ENCODE measurements around the gene KL. TPM values are rescaled to one million over a fixed set of nuclear protein-coding genes. Genes with fewer than 3 reads are reported as not detected.

The KL gene
- total RNA-seq, 1 experiment from 2014 or later, result not detected

DNA sequence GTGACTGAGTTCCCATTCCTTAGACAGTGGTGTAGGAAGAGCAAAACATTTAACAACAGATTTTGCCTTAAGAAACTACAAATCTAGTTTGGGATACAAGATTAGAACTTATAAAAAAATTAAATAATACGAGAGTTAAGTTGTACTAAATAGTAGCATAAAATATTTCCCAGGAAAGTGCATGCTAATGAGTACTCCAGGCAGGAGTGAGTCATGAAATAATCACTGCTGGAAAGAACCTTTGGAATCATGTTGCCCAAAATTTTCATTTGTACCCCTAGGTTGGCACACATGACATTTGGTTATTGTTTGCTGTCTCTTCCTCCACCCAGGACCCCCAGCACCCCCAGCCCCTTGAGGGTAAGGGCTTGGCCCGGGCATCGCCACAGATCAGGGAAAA lies 26.3 kb upstream of the KL start (continued):
- TF ChIP-seq, protein P1, sequence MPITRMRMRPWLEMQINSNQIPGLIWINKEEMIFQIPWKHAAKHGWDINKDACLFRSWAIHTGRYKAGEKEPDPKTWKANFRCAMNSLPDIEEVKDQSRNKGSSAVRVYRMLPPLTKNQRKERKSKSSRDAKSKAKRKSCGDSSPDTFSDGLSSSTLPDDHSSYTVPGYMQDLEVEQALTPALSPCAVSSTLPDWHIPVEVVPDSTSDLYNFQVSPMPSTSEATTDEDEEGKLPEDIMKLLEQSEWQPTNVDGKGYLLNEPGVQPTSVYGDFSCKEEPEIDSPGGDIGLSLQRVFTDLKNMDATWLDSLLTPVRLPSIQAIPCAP (CRISPR knock-in tag; IDR thresholded peaks at IDR 0.05), result no peak
- TF ChIP-seq, protein P2, sequence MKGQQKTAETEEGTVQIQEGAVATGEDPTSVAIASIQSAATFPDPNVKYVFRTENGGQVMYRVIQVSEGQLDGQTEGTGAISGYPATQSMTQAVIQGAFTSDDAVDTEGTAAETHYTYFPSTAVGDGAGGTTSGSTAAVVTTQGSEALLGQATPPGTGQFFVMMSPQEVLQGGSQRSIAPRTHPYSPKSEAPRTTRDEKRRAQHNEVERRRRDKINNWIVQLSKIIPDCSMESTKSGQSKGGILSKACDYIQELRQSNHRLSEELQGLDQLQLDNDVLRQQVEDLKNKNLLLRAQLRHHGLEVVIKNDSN (CRISPR knock-in tag; IDR thresholded peaks at IDR 0.05), result no peak
- TF ChIP-seq, protein P3, sequence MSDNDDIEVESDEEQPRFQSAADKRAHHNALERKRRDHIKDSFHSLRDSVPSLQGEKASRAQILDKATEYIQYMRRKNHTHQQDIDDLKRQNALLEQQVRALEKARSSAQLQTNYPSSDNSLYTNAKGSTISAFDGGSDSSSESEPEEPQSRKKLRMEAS (CRISPR knock-in tag; IDR thresholded peaks at IDR 0.05), result no peak
- TF ChIP-seq, protein P4, sequence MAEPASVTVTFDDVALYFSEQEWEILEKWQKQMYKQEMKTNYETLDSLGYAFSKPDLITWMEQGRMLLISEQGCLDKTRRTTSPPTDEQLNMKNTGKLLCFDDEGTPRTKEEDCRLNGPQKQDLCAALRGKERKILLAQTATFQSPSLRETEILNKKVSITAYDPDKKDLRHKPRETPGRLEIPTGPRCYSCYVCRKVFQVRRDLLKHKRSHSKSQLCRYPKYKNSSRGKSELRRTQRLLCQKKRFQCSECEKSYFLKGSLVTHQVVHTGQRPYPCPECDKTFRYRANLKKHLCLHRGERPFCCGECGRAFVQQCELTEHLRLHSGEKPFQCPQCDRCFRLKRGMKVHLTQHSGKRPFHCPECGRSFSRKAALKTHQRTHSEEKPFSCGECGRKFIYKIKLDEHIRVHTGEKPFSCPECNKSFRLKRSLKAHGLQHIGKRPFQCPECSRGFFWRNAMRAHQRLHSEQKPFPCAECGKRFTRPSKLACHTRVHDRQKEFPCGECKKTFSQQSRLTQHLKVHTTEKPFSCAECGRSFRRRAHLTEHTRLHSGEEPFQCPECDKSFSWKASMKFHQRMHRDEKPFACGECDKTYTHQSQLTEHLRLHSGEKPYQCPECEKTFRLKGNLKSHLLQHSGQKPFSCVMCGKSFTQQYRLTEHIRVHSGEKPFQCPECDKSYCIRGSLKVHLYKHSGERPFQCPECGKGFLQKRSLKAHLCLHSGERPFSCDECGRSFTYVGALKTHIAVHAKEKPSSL (CRISPR knock-in tag; conservative IDR thresholded peaks at IDR 0.05), result no peak

DNA sequence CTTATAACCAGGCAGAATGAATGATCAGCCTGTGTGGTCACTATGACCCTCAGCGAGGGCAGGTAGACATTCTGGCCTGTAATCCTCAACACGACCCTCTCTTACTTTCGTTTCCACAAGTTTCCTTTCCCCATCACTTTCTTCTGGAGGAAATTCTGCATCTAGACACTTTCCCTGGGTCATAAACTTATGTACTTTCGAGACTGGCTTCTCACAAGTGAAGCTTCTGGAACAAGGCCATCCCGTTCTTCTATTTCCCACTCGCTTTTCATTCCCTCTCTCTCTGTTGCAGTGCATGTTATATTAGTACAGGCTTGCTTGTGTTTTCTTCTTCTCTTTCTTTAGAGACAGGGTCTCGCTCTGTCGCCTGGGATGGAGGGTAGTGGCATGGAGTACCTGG lies 23.1 kb upstream of the KL start:
- no peak for DNase-seq (ENCODE audit: low spot score)
- Mint-ChIP-seq H3K27ac (no peak overlapping the region), H3K9me3 (no peaks in the 10 kb centered on the region), H3K4me1 (no peaks in the 10 kb centered on the region), H3K36me3 (no peaks in the 10 kb centered on the region), H3K27me3 (ENCODE audit: low read depth) (no peaks in the 10 kb centered on the region), H3K4me3 (no peak overlapping the region)
- TF ChIP-seq, protein P5, sequence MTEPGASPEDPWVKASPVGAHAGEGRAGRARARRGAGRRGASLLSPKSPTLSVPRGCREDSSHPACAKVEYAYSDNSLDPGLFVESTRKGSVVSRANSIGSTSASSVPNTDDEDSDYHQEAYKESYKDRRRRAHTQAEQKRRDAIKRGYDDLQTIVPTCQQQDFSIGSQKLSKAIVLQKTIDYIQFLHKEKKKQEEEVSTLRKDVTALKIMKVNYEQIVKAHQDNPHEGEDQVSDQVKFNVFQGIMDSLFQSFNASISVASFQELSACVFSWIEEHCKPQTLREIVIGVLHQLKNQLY (CRISPR knock-in tag; IDR thresholded peaks at IDR 0.05), result no peak
- TF ChIP-seq JUN (CRISPR knock-in tag; IDR thresholded peaks at IDR 0.05) (no peak), MYBL2 (CRISPR knock-in tag; IDR thresholded peaks at IDR 0.05) (no peak), ZNF219 (CRISPR knock-in tag; IDR thresholded peaks at IDR 0.05; ENCODE audit: borderline replicate concordance) (no peak), GRHL2 (CRISPR knock-in tag; IDR thresholded peaks at IDR 0.05; ENCODE audit: insufficient replicate concordance, severe bottlenecking) (no peak), TEAD4 (CRISPR knock-in tag; IDR thresholded peaks at IDR 0.05) (no peak)
- TF ChIP-seq, protein P6, sequence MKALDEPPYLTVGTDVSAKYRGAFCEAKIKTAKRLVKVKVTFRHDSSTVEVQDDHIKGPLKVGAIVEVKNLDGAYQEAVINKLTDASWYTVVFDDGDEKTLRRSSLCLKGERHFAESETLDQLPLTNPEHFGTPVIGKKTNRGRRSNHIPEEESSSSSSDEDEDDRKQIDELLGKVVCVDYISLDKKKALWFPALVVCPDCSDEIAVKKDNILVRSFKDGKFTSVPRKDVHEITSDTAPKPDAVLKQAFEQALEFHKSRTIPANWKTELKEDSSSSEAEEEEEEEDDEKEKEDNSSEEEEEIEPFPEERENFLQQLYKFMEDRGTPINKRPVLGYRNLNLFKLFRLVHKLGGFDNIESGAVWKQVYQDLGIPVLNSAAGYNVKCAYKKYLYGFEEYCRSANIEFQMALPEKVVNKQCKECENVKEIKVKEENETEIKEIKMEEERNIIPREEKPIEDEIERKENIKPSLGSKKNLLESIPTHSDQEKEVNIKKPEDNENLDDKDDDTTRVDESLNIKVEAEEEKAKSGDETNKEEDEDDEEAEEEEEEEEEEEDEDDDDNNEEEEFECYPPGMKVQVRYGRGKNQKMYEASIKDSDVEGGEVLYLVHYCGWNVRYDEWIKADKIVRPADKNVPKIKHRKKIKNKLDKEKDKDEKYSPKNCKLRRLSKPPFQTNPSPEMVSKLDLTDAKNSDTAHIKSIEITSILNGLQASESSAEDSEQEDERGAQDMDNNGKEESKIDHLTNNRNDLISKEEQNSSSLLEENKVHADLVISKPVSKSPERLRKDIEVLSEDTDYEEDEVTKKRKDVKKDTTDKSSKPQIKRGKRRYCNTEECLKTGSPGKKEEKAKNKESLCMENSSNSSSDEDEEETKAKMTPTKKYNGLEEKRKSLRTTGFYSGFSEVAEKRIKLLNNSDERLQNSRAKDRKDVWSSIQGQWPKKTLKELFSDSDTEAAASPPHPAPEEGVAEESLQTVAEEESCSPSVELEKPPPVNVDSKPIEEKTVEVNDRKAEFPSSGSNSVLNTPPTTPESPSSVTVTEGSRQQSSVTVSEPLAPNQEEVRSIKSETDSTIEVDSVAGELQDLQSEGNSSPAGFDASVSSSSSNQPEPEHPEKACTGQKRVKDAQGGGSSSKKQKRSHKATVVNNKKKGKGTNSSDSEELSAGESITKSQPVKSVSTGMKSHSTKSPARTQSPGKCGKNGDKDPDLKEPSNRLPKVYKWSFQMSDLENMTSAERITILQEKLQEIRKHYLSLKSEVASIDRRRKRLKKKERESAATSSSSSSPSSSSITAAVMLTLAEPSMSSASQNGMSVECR (CRISPR knock-in tag; IDR thresholded peaks at IDR 0.05; ENCODE audit: borderline replicate concordance), result no peak
- ChIA-PET POLR2A (no interaction called here), CTCF (no interaction called here)
- no peak for ATAC-seq

DNA sequence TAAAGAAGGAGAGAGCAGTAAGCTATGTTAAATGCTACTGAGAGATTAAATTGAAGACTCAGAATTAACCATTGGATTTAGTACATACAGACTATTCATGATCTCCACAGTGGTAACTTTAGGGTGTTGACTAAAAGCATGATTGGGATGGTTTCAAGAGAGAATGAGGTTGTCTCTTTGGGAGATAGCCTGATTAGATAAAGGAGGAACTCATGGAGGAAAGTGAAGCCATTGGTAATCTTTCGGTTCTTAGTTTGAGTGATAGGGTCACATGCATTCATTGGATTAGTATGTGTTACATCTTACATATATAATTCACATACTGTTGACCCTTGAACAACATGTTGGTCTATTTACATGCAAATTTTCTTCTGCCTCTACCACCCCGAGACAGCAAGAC lies 18.8 kb upstream of the KL start:
- H3K27me3 Mint-ChIP-seq (ENCODE audit: low read depth), result no peaks in the 10 kb centered on the region
- ATAC-seq (no peak), DNase-seq (ENCODE audit: low spot score) (no peak)
- ChIA-PET CTCF (interaction anchor here (0.6 kb wide), 1 partner anchor 626 kb away, joined by 3 read pairs; no protein-coding TSS in a partner anchor), POLR2A (no interaction called here)
- H3K9me3 Mint-ChIP-seq, result no peaks in the 10 kb centered on the region
- 0 out of 2 replicates have a peak, but pooled peaks cover 2% of the 10 kb centered on the region for H3K4me1 Mint-ChIP-seq
- H3K4me3 Mint-ChIP-seq, result no peak overlapping the region
- H3K27ac Mint-ChIP-seq, result no peak overlapping the region
- no peaks in the 10 kb centered on the region for H3K36me3 Mint-ChIP-seq
- no peak for TF ChIP-seq ELF4 (CRISPR knock-in tag; IDR thresholded peaks at IDR 0.05; ENCODE audit: low read depth)
- TF ChIP-seq, protein P7, sequence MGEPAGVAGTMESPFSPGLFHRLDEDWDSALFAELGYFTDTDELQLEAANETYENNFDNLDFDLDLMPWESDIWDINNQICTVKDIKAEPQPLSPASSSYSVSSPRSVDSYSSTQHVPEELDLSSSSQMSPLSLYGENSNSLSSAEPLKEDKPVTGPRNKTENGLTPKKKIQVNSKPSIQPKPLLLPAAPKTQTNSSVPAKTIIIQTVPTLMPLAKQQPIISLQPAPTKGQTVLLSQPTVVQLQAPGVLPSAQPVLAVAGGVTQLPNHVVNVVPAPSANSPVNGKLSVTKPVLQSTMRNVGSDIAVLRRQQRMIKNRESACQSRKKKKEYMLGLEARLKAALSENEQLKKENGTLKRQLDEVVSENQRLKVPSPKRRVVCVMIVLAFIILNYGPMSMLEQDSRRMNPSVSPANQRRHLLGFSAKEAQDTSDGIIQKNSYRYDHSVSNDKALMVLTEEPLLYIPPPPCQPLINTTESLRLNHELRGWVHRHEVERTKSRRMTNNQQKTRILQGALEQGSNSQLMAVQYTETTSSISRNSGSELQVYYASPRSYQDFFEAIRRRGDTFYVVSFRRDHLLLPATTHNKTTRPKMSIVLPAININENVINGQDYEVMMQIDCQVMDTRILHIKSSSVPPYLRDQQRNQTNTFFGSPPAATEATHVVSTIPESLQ (CRISPR knock-in tag; IDR thresholded peaks at IDR 0.05), result no peak
- TF ChIP-seq, protein P8, sequence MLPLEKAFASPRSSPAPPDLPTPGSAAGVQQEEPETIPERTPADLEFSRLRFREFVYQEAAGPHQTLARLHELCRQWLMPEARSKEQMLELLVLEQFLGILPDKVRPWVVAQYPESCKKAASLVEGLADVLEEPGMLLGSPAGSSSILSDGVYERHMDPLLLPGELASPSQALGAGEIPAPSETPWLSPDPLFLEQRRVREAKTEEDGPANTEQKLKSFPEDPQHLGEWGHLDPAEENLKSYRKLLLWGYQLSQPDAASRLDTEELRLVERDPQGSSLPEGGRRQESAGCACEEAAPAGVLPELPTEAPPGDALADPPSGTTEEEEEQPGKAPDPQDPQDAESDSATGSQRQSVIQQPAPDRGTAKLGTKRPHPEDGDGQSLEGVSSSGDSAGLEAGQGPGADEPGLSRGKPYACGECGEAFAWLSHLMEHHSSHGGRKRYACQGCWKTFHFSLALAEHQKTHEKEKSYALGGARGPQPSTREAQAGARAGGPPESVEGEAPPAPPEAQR (CRISPR knock-in tag; IDR thresholded peaks at IDR 0.05), result no peak
- no peak for TF ChIP-seq SOX15 (CRISPR knock-in tag; IDR thresholded peaks at IDR 0.05)
- no peak for TF ChIP-seq TEAD1 (CRISPR knock-in tag; IDR thresholded peaks at IDR 0.05)
- TF ChIP-seq, protein P9, sequence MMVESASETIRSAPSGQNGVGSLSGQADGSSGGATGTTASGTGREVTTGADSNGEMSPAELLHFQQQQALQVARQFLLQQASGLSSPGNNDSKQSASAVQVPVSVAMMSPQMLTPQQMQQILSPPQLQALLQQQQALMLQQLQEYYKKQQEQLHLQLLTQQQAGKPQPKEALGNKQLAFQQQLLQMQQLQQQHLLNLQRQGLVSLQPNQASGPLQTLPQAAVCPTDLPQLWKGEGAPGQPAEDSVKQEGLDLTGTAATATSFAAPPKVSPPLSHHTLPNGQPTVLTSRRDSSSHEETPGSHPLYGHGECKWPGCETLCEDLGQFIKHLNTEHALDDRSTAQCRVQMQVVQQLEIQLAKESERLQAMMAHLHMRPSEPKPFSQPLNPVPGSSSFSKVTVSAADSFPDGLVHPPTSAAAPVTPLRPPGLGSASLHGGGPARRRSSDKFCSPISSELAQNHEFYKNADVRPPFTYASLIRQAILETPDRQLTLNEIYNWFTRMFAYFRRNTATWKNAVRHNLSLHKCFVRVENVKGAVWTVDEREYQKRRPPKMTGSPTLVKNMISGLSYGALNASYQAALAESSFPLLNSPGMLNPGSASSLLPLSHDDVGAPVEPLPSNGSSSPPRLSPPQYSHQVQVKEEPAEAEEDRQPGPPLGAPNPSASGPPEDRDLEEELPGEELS (CRISPR knock-in tag; IDR thresholded peaks at IDR 0.05), result no peak
